Sigmoid colon (tissue), 7 donors: ENCODE measurements around the gene LGMN. TPM values are rescaled to one million over a fixed set of nuclear protein-coding genes. Genes with fewer than 3 reads are reported as not detected.

Source experiments
- DNase-seq: peaks from one replicate; pipeline ENCODE4 v3.0.0-alpha.2; 2019
- H3K27ac ChIP-seq, 4 donors: fragments of 200-600 bp; sonication (generic); one replicate each; pipeline ENCODE4 v1.5.1; 2016 to 2019; ENCODE audit warnings: mild to moderate bottlenecking in 1 of 4
- H3K27me3 ChIP-seq, 3 donors: fragments of 200-600 bp; sonication (generic); one replicate each; pipeline ENCODE4 v1.5.1; 2019; ENCODE audit warnings: mild to moderate bottlenecking in 1 of 3
- H3K36me3 ChIP-seq, 4 donors: fragments of 200-600 bp; sonication (generic); one replicate each; pipeline ENCODE4 v1.5.1; 2016 to 2019
- H3K4me1 ChIP-seq, 4 donors: fragments of 200-600 bp; sonication (generic); one replicate each; pipeline ENCODE4 v1.5.1; 2017 to 2019
- H3K4me3 ChIP-seq, 4 donors: fragments of 200-600 bp; sonication (generic); one replicate each; pipeline ENCODE4 v1.5.1; 2017 to 2019; ENCODE audit warnings: mild to moderate bottlenecking in 2 of 4, moderate library complexity in 1 of 4
- H3K9me3 ChIP-seq, 4 donors: fragments of 200-600 bp in 3 of 4; sonication (generic) in 3 of 4; one replicate each; pipeline versions ENCODE4 v1.5.1 to v1.6.1; 2013 to 2019
- CTCF ChIP-seq, 4 experiments: fragments of 450-650 bp in 3 of 4; fragments of 200-600 bp in 1 of 4; IDR thresholded peaks; one replicate each; pipeline ENCODE4 v1.5.1; 2016 to 2019; ENCODE audit warnings: antibody characterized with exemption in 4 of 4, mild to moderate bottlenecking in 3 of 4, moderate library complexity in 2 of 4
- EP300 ChIP-seq, 4 donors: sonication (generic); formaldehyde crosslinking; IDR thresholded peaks; one replicate each; pipeline ENCODE4 v1.6.1; 2017; ENCODE audit warnings: antibody characterized with exemption in 4 of 4
- POLR2A ChIP-seq, 2 donors: fragments of 450-650 bp; IDR thresholded peaks; one replicate each; pipeline ENCODE4 v1.6.1; 2016; ENCODE audit warnings: antibody characterized with exemption in 2 of 2, mild to moderate bottlenecking in 2 of 2, moderate library complexity in 2 of 2
- POLR2AphosphoS5 ChIP-seq, 4 donors: sonication (generic); formaldehyde crosslinking; IDR thresholded peaks; one replicate each; pipeline ENCODE4 v1.6.1; 2017; ENCODE audit warnings: antibody characterized with exemption in 4 of 4
- WGBS, 2 donors: extraction: QIAGEN DNeasy Blood & Tissue Kit; methylation state at CpG; one replicate each; pipeline ENCODE4 v1.1.7; 2013; 5-methylcytosine and 5-hydroxymethylcytosine counted together
- intact Hi-C: fragments of 100-400 bp; cut with DNase I; formaldehyde crosslinking; loops from one replicate; pipeline ENCODE4 v1.15.1; 2023
- polyA plus RNA-seq, 3 donors: library from polyadenylated mRNA; stranded (reverse); fragments of 200-250 nt; gene quantifications; one replicate each; pipeline ENCODE4 v1.2.3, GENCODE V29; 2013
- total RNA-seq, 4 donors: library from RNA; depleted of rRNA; stranded (reverse); fragments of >200 nt; gene quantifications; one replicate each; pipeline ENCODE4 v1.1.0, GENCODE V29; 2016
- donor health status: healthy with polysubstance abuse.
- donor health status: Bipolar disorder and iron deficiency.
- donor health status: healthy.

LGMN gene
- total and polyA plus RNA-seq, 7 donors = 35.4 to 361 (median 74.1) TPM

GRCh38 chr14:92703516-92703915 lies 44.9 kb downstream of the LGMN start:
- TF ChIP-seq CTCF (IDR thresholded peaks at IDR 0.05) (no peak), EP300 (IDR thresholded peaks at IDR 0.05) (no peak), POLR2AphosphoS5 (IDR thresholded peaks at IDR 0.05) (no peak), POLR2A (IDR thresholded peaks at IDR 0.05) (no peak)
- H3K36me3 ChIP-seq = peaks cover 12 to 54% (median 15%) of the 10 kb centered on the region in 4 donors

GRCh38 chr14:92702441-92702918 lies 45.9 kb downstream of the LGMN start:
- H3K4me1 ChIP-seq = no peaks in the 10 kb centered on the region
- no peaks in the 10 kb centered on the region for H3K9me3 ChIP-seq
- WGBS, 2 donors = 80 to 89% methylated on average over 9 of the region's 9 CpGs
- no peak overlapping the region for H3K27ac ChIP-seq
- intact Hi-C loops = no loop called here
- peaks cover 12 to 49% (median 15%) of the 10 kb centered on the region in 4 donors for H3K36me3 ChIP-seq
- no peak for DNase-seq
- no peak overlapping the region for H3K4me3 ChIP-seq
- TF ChIP-seq POLR2AphosphoS5 (IDR thresholded peaks at IDR 0.05) (no peak), EP300 (IDR thresholded peaks at IDR 0.05) (no peak), CTCF (IDR thresholded peaks at IDR 0.05) (no peak), POLR2A (IDR thresholded peaks at IDR 0.05) (no peak)
- no peaks in the 10 kb centered on the region for H3K27me3 ChIP-seq

More at GRCh38 chr14:92703516-92703915, 44.9 kb downstream of the LGMN start:
- peak overlapping the region in 1 of 4 donors; percentile 23 for H3K27ac ChIP-seq
- no peak overlapping the region for H3K4me3 ChIP-seq
- no peaks in the 10 kb centered on the region for H3K27me3 ChIP-seq
- 93 to 96% methylated on average over 10 of the region's 10 CpGs for WGBS, 2 donors
- intact Hi-C loops = no loop called here
- H3K4me1 ChIP-seq = no peaks in the 10 kb centered on the region
- no peak for DNase-seq
- H3K9me3 ChIP-seq = no peaks in the 10 kb centered on the region

- no peak for DNase-seq
- peaks cover 12 to 43% (median 15%) of the 10 kb centered on the region in 4 donors for H3K36me3 ChIP-seq
- no peaks in the 10 kb centered on the region for H3K9me3 ChIP-seq
- TF ChIP-seq CTCF (IDR thresholded peaks at IDR 0.05) = no peak
- no peak for TF ChIP-seq POLR2AphosphoS5 (IDR thresholded peaks at IDR 0.05)
- no peak for TF ChIP-seq POLR2A (IDR thresholded peaks at IDR 0.05)
- no peak for TF ChIP-seq EP300 (IDR thresholded peaks at IDR 0.05)
- no peaks in the 10 kb centered on the region for H3K4me1 ChIP-seq
- no peak overlapping the region for H3K4me3 ChIP-seq
- intact Hi-C loops = no loop called here
- no peaks in the 10 kb centered on the region for H3K27me3 ChIP-seq
- 93 to 95% methylated on average over 10 of the region's 10 CpGs for WGBS, 2 donors
- no peak overlapping the region for H3K27ac ChIP-seq
These were observed 46.6 kb downstream of the LGMN start for GRCh38 chr14:92701826-92702225.

GRCh38 chr14:92698393-92698792 lies 50.0 kb downstream of the LGMN start:
- H3K9me3 ChIP-seq = no peaks in the 10 kb centered on the region
- no peaks in the 10 kb centered on the region for H3K27me3 ChIP-seq
- DNase-seq = no peak
- H3K27ac ChIP-seq = no peak overlapping the region
- peaks cover 0 to 14% (median 11%) of the 10 kb centered on the region in 4 donors for H3K4me1 ChIP-seq
- intact Hi-C loops = no loop called here
- H3K4me3 ChIP-seq = no peak overlapping the region
- peaks cover 0 to 9% (median 2%) of the 10 kb centered on the region in 4 donors for H3K36me3 ChIP-seq
- no peak for TF ChIP-seq CTCF (IDR thresholded peaks at IDR 0.05)
- no peak for TF ChIP-seq POLR2AphosphoS5 (IDR thresholded peaks at IDR 0.05)
- no peak for TF ChIP-seq POLR2A (IDR thresholded peaks at IDR 0.05)
- no peak for TF ChIP-seq EP300 (IDR thresholded peaks at IDR 0.05)

GRCh38 chr14:92696366-92696765 lies 52.1 kb downstream of the LGMN start:
- 63 to 86% methylated on average over 4 of the region's 4 CpGs for WGBS, 2 donors
- Histone ChIP-seq H3K27ac (no peak overlapping the region), H3K9me3 (no peaks in the 10 kb centered on the region), H3K27me3 (no peaks in the 10 kb centered on the region), H3K4me1 (peaks cover 0 to 29% (median 27%) of the 10 kb centered on the region in 4 donors), H3K36me3 (no peaks in the 10 kb centered on the region), H3K4me3 (no peak overlapping the region)
- intact Hi-C loops = no loop called here
- no peak for DNase-seq
- TF ChIP-seq CTCF (IDR thresholded peaks at IDR 0.05) = no peak
- TF ChIP-seq EP300 (IDR thresholded peaks at IDR 0.05) = no peak
